ENCODE measurements around the gene DENND6B.

DENND6B gene

GRCh38 chr22:50260434-50260800, 66.4 kb downstream of the DENND6B start:
- ChIA-PET POLR2A (ENCODE audit: low non-redundant PET) (no interaction called here), CTCF (interaction anchor here (0.6 kb wide), 1 partner anchor 86 kb away, joined by 4 read pairs; no protein-coding TSS in a partner anchor)
- peak overlapping the region; percentile 91 for H3K27ac ChIP-seq
- DNase-seq (ENCODE audit: low spot score), result no peak
- TF ChIP-seq, protein P1, sequence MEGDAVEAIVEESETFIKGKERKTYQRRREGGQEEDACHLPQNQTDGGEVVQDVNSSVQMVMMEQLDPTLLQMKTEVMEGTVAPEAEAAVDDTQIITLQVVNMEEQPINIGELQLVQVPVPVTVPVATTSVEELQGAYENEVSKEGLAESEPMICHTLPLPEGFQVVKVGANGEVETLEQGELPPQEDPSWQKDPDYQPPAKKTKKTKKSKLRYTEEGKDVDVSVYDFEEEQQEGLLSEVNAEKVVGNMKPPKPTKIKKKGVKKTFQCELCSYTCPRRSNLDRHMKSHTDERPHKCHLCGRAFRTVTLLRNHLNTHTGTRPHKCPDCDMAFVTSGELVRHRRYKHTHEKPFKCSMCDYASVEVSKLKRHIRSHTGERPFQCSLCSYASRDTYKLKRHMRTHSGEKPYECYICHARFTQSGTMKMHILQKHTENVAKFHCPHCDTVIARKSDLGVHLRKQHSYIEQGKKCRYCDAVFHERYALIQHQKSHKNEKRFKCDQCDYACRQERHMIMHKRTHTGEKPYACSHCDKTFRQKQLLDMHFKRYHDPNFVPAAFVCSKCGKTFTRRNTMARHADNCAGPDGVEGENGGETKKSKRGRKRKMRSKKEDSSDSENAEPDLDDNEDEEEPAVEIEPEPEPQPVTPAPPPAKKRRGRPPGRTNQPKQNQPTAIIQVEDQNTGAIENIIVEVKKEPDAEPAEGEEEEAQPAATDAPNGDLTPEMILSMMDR (conservative IDR thresholded peaks at IDR 0.05; ENCODE audit: low read depth), result no peak

GRCh38 chr22:50259302-50259701, 67.5 kb downstream of the DENND6B start:
- CTCF ChIA-PET, result no interaction called here
- DNase-seq (ENCODE audit: low spot score), result no peak
- POLR2A ChIA-PET (ENCODE audit: low non-redundant PET), result no interaction called here
- TF ChIP-seq, protein P1 (conservative IDR thresholded peaks at IDR 0.05; ENCODE audit: low read depth), result no peak
- H3K27ac ChIP-seq, result peak overlapping the region; percentile 36

All from RWPE1 (cell line).